GM15510 (cell line): ENCODE results near the gene EHF.

Experiments
- POLR2A ChIP-seq: IDR thresholded peaks from 3 replicates; pipeline ENCODE4 v1.6.1; 2011; ENCODE audit warnings: borderline replicate concordance; ENCODE audit not compliant: insufficient read length; ENCODE audit errors: extremely low read depth

EHF gene

DNA sequence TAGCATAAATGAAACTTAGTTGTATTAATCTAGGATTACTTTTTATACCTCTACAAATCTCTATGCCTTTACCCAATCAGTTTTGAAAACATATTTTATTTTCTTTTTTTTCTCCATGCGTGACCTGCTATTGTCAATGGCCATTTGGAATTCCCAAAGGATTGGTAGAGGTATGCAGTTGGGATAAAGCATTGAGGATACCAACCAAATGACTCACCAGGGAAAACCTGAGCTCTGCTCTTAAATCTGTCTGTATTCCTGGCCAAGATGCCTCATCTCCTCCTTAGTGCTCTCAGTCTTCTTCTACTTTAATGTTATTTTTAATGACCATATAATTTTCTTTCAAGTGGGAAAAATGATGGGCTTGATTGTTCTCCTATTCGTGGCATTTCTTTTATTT lies 61.9 kb downstream of the EHF start:
- no peak for TF ChIP-seq POLR2A

DNA sequence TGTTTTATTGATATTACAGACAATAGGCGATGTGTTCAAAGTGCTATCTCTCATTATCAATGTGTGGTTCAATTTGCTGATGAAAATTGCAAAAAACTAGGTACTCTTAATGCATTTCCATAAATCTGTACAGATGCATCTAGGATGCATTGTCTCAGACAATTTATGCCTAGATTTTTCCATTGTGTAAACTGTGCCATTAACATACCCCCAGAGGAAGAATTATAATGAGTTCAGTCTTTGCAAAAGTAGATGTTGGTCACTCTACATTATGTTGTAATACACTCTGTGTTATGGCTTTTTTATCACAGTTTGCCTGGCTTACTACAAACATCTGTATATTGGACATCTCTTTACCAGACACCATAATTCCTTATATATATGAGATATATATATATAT lies 62.5 kb downstream of the EHF start:
- no peak for TF ChIP-seq POLR2A

DNA sequence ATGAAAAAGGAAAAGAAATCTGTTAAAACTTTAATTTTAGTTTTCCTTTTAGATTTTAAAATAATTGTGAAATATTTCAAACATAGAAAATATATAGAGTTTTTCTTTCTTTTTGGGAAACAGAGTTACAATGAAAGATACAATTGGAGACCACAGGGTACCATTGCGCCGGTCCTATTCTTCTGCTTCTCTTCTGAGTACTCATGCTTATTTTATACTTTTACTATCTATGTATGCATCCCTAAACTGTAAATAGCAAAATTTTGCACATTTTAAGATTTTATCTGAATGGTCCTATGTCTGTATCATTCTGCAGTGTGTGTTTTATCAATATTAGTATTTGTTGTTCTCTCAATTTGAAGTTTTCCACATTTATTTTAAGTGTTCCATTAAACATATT lies 65.0 kb downstream of the EHF start:
- TF ChIP-seq POLR2A = no peak

DNA sequence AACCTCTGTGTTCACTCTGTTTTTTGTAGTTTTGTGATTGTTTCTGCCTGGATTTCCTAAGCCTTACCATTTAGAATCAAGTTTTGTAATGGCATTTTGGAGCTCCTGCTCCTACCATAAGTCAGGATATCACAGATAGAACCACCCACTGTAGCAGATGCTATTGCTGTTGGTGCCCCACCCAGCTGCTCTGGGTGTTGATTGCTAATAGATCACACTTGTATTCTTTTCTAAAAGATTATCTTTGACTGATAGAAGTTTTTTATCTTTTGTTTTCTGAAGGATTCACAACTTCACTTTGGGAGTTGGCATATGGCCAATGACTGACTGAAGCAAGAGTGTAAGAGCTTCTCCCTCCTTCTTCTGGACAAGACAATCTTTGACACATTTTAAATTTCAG lies 76.0 kb downstream of the EHF start:
- TF ChIP-seq POLR2A = no peak

DNA sequence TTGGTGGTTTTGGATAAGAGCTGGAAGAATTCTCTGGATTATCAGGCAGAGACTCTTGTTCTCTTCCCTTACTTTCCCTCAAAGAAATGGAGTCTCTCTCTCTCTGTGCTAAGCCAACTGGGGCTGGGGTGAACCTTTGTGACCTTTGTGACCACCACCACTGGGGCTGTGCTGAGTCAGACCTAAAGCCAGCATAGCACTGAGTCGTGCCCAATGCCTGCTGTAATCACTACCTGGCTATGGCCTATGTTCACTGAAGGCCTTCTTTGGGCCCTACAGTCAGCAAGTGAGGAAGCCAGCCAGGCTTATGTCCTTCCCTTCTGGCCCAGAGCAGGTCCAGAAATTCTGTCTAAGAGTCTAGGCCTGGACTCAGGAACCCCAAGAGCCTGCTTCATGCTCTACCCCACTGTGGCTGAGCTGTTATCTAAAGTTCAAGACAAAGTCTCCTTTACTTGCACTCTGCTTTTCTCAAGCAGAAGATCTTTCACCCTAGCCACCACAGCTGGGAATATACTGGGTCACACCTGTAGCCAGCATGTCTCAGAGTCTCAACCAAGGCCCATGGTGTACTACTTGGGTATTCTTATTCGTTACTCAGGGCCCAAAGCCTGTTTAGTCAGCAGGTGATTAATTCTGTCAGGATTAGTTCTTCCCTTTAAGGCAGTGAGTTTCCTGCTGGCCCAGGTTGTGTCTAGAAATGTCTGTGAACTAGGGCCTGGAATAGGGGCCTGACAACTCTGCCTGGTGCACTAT lies 86.0 kb downstream of the EHF start:
- TF ChIP-seq POLR2A = no peak

DNA sequence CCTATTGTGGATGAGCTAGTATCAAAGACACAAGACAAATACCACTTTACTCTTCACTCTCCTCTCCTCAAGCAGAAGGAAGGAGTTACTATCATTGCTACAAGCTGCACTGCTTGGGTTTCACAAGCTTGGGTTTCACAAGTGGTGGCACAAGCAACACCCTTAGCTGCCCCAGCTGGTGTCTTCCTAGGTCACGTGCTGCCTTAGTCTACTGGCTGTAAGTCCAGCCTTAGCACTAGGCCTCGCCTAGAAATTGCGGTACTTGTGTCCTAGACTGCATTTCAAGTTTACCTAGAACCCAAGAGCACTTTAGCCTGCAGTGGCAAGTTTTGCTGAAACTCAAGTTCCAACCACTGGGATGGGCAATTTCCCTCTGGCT lies 86.6 kb downstream of the EHF start:
- no peak for TF ChIP-seq POLR2A
